Measurements from ENCODE around the gene ARL2BP. TPM values are rescaled to one million over a fixed set of nuclear protein-coding genes. Genes with fewer than 3 reads are reported as not detected.

ARL2BP gene
- total RNA-seq, 1 experiment from 2014 or later, result 10.6 TPM

DNA sequence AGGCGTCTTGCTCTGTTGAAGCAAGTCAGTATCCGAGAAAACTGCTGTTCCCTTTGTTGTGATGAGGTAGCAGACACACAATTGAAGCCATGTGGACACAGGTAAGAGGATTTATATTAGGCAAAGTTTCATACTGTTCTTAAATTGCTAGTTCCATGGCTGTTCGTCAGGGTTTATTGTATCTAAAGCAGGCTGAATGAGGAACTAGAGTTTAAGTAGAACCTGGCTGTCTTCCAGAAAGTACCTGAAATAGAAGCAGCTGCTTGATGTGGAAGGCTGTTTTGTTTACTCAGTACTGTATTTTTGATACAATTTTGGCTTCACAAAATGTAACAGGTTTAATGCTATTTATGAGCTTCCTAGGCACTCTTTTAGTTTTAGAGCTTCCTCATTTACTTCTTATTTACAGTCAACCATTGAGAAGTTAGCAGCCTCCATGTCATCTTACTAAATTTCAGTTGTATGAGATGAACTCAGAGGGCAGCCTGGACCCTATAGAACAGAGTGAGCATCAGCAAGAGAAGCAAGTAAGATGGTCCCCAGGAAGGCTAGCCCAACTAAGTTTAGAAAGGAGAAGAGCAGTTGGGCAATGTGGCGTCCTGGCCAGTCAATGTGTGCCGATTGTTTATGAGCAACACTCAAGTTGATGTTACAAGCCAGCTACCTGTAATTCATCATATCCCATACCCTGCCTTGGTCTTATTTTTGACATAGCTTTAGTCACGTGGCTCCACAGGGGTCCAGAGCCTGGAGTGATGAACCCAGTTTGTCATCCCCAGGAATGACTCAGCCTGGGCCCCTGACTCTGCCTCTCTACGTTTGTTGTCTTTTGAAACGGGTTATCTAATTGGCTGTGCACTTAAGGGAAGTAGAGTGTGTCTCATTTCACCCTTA is 9.7 kb upstream of the ARL2BP start:
- DNase-seq (ENCODE audit: low spot score) (no peak), ATAC-seq (no peak)
- H3K27ac Mint-ChIP-seq, result no peak overlapping the region
- CTCF ChIA-PET, result no interaction called here
- H3K4me1 Mint-ChIP-seq, result no peaks in the 10 kb centered on the region
- H3K36me3 Mint-ChIP-seq, result peaks cover 58% of the 10 kb centered on the region
- no peaks in the 10 kb centered on the region for H3K9me3 Mint-ChIP-seq
- TF ChIP-seq ZNF121 (CRISPR knock-in tag; IDR thresholded peaks at IDR 0.05), result no peak
- no peak for TF ChIP-seq TEAD1 (CRISPR knock-in tag; IDR thresholded peaks at IDR 0.05)
- TF ChIP-seq ZNF281 (CRISPR knock-in tag; IDR thresholded peaks at IDR 0.05), result no peak
- H3K4me3 Mint-ChIP-seq, result no peak overlapping the region
- POLR2A ChIA-PET, result no interaction called here
- H3K27me3 Mint-ChIP-seq (ENCODE audit: low read depth), result no peaks in the 10 kb centered on the region

DNA sequence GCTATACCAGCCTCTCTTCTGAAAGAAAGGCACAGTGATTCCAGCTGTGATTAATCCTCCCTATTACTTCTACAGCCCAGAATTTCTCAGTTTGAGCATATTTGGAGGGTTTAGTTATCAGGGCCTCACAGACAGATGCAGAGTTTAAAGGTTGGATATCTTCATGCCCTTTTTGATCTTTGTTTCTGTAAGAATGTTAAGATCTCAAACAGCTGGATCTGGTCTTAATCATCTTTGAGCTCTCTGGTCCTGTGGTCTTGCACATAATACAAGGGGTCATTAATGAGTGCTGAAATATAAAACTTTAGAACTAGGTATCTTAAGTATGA is 9.1 kb upstream of the ARL2BP start:
- ATAC-seq (no peak), DNase-seq (ENCODE audit: low spot score) (no peak)
- TF ChIP-seq ZNF423 (CRISPR knock-in tag; IDR thresholded peaks at IDR 0.05), result no peak
- Mint-ChIP-seq H3K27me3 (ENCODE audit: low read depth) (no peaks in the 10 kb centered on the region), H3K36me3 (peaks cover 52% of the 10 kb centered on the region), H3K9me3 (no peaks in the 10 kb centered on the region), H3K4me1 (no peaks in the 10 kb centered on the region), H3K27ac (no peak overlapping the region), H3K4me3 (no peak overlapping the region)
- ChIA-PET CTCF (no interaction called here), POLR2A (no interaction called here)

GRCh38 chr16:57238682-57239081 is 6.4 kb upstream of the ARL2BP start:
- Mint-ChIP-seq H3K36me3 (peaks cover 32% of the 10 kb centered on the region), H3K27me3 (ENCODE audit: low read depth) (no peaks in the 10 kb centered on the region), H3K27ac (no peak overlapping the region), H3K9me3 (no peaks in the 10 kb centered on the region), H3K4me1 (no peaks in the 10 kb centered on the region), H3K4me3 (no peak overlapping the region)
- TF ChIP-seq IRF2 (CRISPR knock-in tag; IDR thresholded peaks at IDR 0.05; ENCODE audit: borderline replicate concordance, low read depth), result no peak
- ChIA-PET CTCF (no interaction called here), POLR2A (no interaction called here)
- DNase-seq (ENCODE audit: low spot score), result no peak
- ATAC-seq, result no peak

DNA sequence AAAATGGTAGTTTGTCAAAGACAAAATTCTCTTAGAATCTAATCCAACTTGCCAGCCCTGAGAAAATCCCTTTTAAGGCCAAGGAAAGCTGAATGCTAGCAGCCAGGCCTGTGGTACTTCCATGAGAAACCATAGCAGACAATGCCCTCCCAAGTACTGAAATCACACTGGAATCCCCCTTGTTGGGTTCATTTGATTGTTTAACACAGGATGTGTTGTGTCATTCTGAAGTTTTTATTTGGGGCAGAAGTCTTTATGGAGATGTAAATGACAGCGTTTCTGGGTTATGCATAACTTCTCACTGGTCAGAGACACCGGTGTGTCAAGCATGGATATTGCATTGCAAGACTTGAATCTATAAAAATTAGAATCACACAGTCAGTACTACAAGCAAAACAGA is 6.0 kb upstream of the ARL2BP start:
- Mint-ChIP-seq H3K4me1 (no peaks in the 10 kb centered on the region), H3K27me3 (ENCODE audit: low read depth) (no peaks in the 10 kb centered on the region; the same call in 1 of the 2 replicates), H3K27ac (no peak overlapping the region), H3K4me3 (no peak overlapping the region), H3K9me3 (no peaks in the 10 kb centered on the region), H3K36me3 (peaks cover 28% of the 10 kb centered on the region)
- DNase-seq (ENCODE audit: low spot score), result no peak
- ChIA-PET CTCF (no interaction called here), POLR2A (no interaction called here)
- TF ChIP-seq JUN (CRISPR knock-in tag; IDR thresholded peaks at IDR 0.05) (no peak), ZNF416 (CRISPR knock-in tag; IDR thresholded peaks at IDR 0.05) (no peak), EMX1 (CRISPR knock-in tag; IDR thresholded peaks at IDR 0.05) (no peak), JAZF1 (CRISPR knock-in tag; IDR thresholded peaks at IDR 0.05) (no peak), TP53 (CRISPR knock-in tag; IDR thresholded peaks at IDR 0.05) (no peak), FOXK1 (CRISPR knock-in tag; IDR thresholded peaks at IDR 0.05) (no peak), NFATC4 (CRISPR knock-in tag; IDR thresholded peaks at IDR 0.05) (no peak), HMGXB4 (CRISPR knock-in tag; IDR thresholded peaks at IDR 0.05) (no peak), GABPB1 (CRISPR knock-in tag; IDR thresholded peaks at IDR 0.05) (no peak), USF1 (CRISPR knock-in tag; IDR thresholded peaks at IDR 0.05) (no peak), CDX4 (CRISPR knock-in tag; IDR thresholded peaks at IDR 0.05; ENCODE audit: borderline replicate concordance) (no peak)
- TF ChIP-seq, protein P1, sequence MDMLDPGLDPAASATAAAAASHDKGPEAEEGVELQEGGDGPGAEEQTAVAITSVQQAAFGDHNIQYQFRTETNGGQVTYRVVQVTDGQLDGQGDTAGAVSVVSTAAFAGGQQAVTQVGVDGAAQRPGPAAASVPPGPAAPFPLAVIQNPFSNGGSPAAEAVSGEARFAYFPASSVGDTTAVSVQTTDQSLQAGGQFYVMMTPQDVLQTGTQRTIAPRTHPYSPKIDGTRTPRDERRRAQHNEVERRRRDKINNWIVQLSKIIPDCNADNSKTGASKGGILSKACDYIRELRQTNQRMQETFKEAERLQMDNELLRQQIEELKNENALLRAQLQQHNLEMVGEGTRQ (CRISPR knock-in tag; IDR thresholded peaks at IDR 0.05), result no peak
- ATAC-seq, result no peak

Measured in WTC11 (cell line).